SJCRH30 (cell line): ENCODE measurements around the gene EPHA6. TPM values are rescaled to one million over a fixed set of nuclear protein-coding genes. Genes with fewer than 3 reads are reported as not detected.
"Not testable (repeated sequence)": the region's sequence is repeated elsewhere in the genome, so short reads cannot be mapped to it uniquely, and the experiment has no call there.

Source experiments
- DNase-seq, 2 experiments: peaks; one replicate each; pipeline ENCODE4 v3.0.0-alpha.2; 2015 to 2020
- H3K27ac ChIP-seq: fragments of 250-450 bp; sonication (Bioruptor Pico); 2 replicates; pipeline ENCODE4 v1.5.1; 2020; ENCODE audit warnings: mild to moderate bottlenecking, moderate library complexity
- H3K27me3 ChIP-seq: fragments of 250-450 bp; sonication (Bioruptor Pico); 2 replicates; pipeline ENCODE4 v1.5.1; 2020; ENCODE audit warnings: mild to moderate bottlenecking, moderate library complexity
- H3K36me3 ChIP-seq: fragments of 250-450 bp; sonication (Bioruptor Pico); 2 replicates; pipeline ENCODE4 v1.5.1; 2020; ENCODE audit warnings: mild to moderate bottlenecking, moderate library complexity
- H3K4me1 ChIP-seq: fragments of 250-450 bp; sonication (Bioruptor Pico); 2 replicates; pipeline ENCODE4 v1.5.1; 2020; ENCODE audit warnings: mild to moderate bottlenecking, moderate library complexity
- H3K4me3 ChIP-seq: fragments of 250-450 bp; sonication (Bioruptor Pico); 2 replicates; pipeline ENCODE4 v1.5.1; 2020; ENCODE audit warnings: mild to moderate bottlenecking, moderate library complexity
- H3K9me3 ChIP-seq: fragments of 250-450 bp; sonication (Bioruptor Pico); replicated peaks from 2 replicates; pipeline ENCODE4 v1.5.1; 2020; ENCODE audit warnings: mild to moderate bottlenecking, moderate library complexity
- total RNA-seq: library from RNA; depleted of rRNA; stranded (reverse); fragments of >200 nt; shearing (Covaris generic); gene quantifications from 2 replicates; pipeline ENCODE4 v1.2.3, GENCODE V29; 2014

Gene EPHA6
- total RNA-seq, 1 experiment from 2014 or later: not detected

DNA sequence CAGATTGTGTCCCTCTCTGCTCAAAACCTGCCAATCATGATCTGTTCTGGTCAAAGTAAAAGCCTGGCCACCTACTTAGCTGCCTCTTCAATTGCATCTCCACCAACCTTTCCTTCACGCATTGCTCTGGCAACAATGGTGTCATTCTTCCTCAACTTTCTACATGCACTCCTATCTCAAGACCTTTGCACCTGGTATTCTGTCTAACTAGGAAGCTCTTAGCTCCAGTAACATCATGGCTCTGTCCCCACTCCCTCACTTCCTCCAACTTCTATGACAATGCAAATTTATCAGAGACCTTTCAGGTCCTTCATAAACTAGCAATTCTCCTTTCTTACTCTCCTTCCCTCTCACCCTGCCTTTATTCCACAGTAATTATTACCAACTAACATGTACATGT is 682.7 kb downstream of the EPHA6 start:
- Histone ChIP-seq H3K36me3 (no peaks in the 10 kb centered on the region), H3K4me1 (no peaks in the 10 kb centered on the region), H3K9me3 (no peaks in the 10 kb centered on the region), H3K27ac (no peak overlapping the region), H3K4me3 (no peak overlapping the region), H3K27me3 (no peaks in the 10 kb centered on the region)
- no peak for DNase-seq

- Histone ChIP-seq H3K4me3 (no peak overlapping the region), H3K36me3 (no peaks in the 10 kb centered on the region), H3K27ac (no peak overlapping the region), H3K9me3 (no peaks in the 10 kb centered on the region), H3K27me3 (no peaks in the 10 kb centered on the region), H3K4me1 (no peaks in the 10 kb centered on the region)
- DNase-seq: no peak
Measured at GRCh38 chr3:97504463-97504862, 690.1 kb downstream of the EPHA6 start.

DNA sequence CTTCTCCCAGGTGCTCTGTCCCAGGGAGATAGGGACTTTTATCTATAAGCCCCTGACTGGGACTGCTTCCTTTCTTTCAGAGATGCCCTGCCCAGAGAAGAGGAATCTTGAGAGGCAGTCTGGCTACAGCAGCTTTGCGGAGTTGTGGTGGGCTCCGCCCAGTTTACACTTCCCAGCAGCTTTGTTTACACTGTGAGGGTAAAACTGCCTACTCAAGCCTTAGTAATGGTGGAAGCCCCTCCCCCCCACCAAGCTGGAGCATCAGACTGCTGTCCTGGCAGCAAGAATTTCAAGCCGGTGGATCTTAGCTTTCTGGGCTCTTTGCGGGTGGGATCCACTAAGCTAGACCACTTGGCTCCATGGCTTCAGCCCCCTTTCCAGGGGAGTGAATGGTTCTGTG is 696.4 kb downstream of the EPHA6 start:
- no peak for DNase-seq
- Histone ChIP-seq H3K9me3 (no peaks in the 10 kb centered on the region), H3K27me3 (no peaks in the 10 kb centered on the region), H3K4me1 (no peaks in the 10 kb centered on the region), H3K4me3 (no peak overlapping the region), H3K27ac (no peak overlapping the region), H3K36me3 (no peaks in the 10 kb centered on the region)

GRCh38 chr3:97515076-97515475 is 700.7 kb downstream of the EPHA6 start:
- Histone ChIP-seq H3K36me3 (no peaks in the 10 kb centered on the region), H3K27me3 (no peaks in the 10 kb centered on the region), H3K4me1 (no peaks in the 10 kb centered on the region), H3K27ac (no peak overlapping the region), H3K9me3 (no peaks in the 10 kb centered on the region), H3K4me3 (no peak overlapping the region)
- no peak for DNase-seq

DNA sequence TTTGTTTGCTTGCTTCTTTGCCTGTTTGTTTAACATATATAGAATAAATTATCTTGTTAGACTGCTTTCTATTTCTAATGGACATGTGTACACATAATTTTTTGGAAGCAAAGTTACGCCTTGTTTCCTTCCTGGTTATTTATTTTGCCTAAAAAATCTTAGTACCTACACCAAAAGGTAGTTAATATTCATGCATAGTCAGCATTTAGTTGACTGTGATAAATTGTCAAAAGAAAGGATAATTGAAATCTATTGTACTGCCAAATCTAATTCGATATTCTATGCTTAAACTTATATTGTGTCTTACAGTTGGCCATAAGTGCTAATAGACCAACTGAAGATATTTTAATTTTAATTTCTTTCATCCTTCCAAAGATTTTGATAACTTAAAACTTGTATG is 716.3 kb downstream of the EPHA6 start:
- no peaks in the 10 kb centered on the region for H3K27me3 ChIP-seq
- DNase-seq: no peak
- no peaks in the 10 kb centered on the region for H3K36me3 ChIP-seq
- H3K9me3 ChIP-seq: no peaks in the 10 kb centered on the region
- no peak overlapping the region for H3K27ac ChIP-seq
- no peaks in the 10 kb centered on the region for H3K4me1 ChIP-seq
- H3K4me3 ChIP-seq: no peak overlapping the region

GRCh38 chr3:97547573-97547972 is 733.2 kb downstream of the EPHA6 start:
- H3K4me3 ChIP-seq, H3K9me3 ChIP-seq, H3K36me3 ChIP-seq, H3K27ac ChIP-seq, H3K27me3 ChIP-seq, DNase-seq, H3K4me1 ChIP-seq: not testable (repeated sequence)

DNA sequence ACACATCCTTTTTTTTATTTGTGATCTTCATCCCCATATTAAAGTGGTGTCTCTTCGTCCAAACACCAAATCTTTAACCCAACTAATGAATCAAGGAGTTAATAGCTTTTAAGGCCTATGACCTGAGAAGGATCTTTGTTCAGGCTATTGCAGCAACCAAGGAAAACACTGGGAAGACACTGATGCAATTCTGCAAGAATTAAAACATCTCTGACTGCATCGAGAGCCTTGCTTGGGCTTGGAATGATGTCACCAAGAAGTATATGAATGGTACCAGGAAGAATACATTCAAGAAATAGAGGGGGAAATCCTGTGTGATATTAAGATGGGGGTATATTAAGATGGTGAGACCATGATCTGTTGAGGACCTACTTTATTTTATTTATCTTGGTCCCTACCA is 736.0 kb downstream of the EPHA6 start:
- no peak overlapping the region for H3K27ac ChIP-seq
- H3K27me3 ChIP-seq: no peaks in the 10 kb centered on the region
- H3K4me3 ChIP-seq: no peak overlapping the region
- no peaks in the 10 kb centered on the region for H3K36me3 ChIP-seq
- no peaks in the 10 kb centered on the region for H3K4me1 ChIP-seq
- H3K9me3 ChIP-seq: no peaks in the 10 kb centered on the region
- DNase-seq: no peak

DNA sequence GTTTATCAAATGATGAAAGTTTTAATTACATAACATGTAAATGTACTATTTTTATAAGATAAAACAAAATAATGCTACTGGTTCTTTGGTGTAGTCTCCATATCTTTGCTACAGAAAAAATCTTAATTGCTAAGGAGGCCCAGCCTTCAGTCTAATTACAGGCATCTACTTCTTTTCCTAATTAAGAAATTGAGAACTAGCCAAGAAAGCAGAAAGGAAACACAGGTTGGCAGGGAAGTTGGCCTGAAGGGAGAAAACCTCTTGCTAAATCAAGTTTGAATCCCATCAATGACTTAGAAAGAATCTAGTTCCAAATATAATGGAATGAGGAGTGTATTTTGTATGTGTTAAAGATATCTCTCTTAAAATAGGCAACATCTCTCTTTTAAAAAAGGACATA is 737.8 kb downstream of the EPHA6 start:
- no peaks in the 10 kb centered on the region for H3K4me1 ChIP-seq
- no peaks in the 10 kb centered on the region for H3K36me3 ChIP-seq
- no peak overlapping the region for H3K27ac ChIP-seq
- H3K27me3 ChIP-seq: no peaks in the 10 kb centered on the region
- no peak for DNase-seq
- no peaks in the 10 kb centered on the region for H3K9me3 ChIP-seq
- no peak overlapping the region for H3K4me3 ChIP-seq

DNA sequence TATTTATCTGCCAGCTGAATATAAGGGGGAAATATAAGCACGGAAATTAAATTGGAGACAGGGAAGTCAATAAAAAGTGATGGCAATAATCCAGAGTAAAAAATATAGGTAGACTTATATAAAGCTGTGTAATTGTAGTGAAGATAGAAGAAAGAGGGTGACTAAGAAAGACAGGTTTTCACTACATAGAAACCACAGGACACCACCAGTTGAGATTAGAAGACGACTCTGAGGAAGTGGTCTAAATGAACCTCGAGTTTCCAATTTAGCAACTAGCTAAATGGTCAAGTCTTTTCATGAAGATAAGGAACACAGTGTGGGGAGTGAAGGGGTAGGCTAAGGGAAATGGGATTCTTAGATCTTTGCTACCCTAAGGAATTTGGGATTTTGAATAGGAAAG is 761.3 kb downstream of the EPHA6 start:
- H3K27ac ChIP-seq: no peak overlapping the region
- no peak for DNase-seq
- H3K4me3 ChIP-seq: no peak overlapping the region
- no peaks in the 10 kb centered on the region for H3K9me3 ChIP-seq
- no peaks in the 10 kb centered on the region for H3K36me3 ChIP-seq
- H3K4me1 ChIP-seq: no peaks in the 10 kb centered on the region
- H3K27me3 ChIP-seq: no peaks in the 10 kb centered on the region

DNA sequence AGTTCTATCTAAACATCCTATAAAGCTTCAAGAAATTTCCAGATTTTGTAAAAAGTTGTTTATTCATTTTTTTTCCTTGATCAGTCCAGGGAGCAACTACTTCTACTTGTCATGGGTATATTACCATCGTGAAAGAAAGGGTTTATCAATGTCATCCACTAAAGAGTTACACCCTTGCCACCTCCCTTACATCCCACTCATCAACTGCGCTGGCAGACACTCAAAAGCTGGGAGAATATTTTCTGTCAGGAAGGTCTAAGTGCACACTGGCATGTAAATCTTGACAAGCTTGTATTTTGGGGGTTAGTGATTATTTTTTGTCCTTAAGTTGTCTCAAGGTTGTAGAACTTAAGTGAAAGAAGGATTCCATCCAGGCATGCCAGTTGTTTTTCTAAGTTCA is 761.8 kb downstream of the EPHA6 start:
- H3K4me1 ChIP-seq: no peaks in the 10 kb centered on the region
- H3K36me3 ChIP-seq: no peaks in the 10 kb centered on the region
- H3K27ac ChIP-seq: no peak overlapping the region
- H3K9me3 ChIP-seq: no peaks in the 10 kb centered on the region
- H3K27me3 ChIP-seq: no peaks in the 10 kb centered on the region
- no peak for DNase-seq
- H3K4me3 ChIP-seq: no peak overlapping the region

- Histone ChIP-seq H3K9me3 (no peaks in the 10 kb centered on the region), H3K27me3 (no peaks in the 10 kb centered on the region), H3K27ac (no peak overlapping the region), H3K4me1 (no peaks in the 10 kb centered on the region), H3K4me3 (no peak overlapping the region), H3K36me3 (no peaks in the 10 kb centered on the region)
- DNase-seq: no peak
Measured at GRCh38 chr3:97579365-97579764, 765.0 kb downstream of the EPHA6 start.

DNA sequence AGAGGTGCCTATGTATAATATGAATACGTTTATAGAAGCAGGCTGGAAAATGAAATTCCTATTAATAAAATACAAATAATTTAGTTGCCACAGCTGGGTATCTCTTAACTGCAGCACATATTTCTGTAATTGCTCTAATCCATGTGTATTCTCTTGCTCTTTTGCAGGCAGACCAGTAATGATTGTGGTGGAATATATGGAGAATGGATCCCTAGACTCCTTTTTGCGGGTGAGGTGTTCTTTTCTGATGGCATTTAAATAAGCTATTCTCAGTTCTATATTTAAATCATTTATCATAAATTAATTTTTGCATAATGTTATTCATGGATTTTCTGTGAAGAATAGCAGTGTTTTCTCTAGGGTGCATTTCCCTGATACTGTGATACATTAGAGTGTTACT is 796.2 kb downstream of the EPHA6 start:
- no peak for DNase-seq
- Histone ChIP-seq H3K27me3 (no peaks in the 10 kb centered on the region; the same call in 1 of the 2 replicates), H3K27ac (no peak overlapping the region), H3K9me3 (no peaks in the 10 kb centered on the region), H3K4me1 (no peaks in the 10 kb centered on the region), H3K36me3 (no peaks in the 10 kb centered on the region), H3K4me3 (no peak overlapping the region)

- no peak for DNase-seq
- H3K27ac ChIP-seq: no peak overlapping the region
- H3K9me3 ChIP-seq: no peaks in the 10 kb centered on the region
- H3K36me3 ChIP-seq: no peaks in the 10 kb centered on the region
- no peaks in the 10 kb centered on the region for H3K4me1 ChIP-seq
- H3K4me3 ChIP-seq: no peak overlapping the region
- H3K27me3 ChIP-seq: no peaks in the 10 kb centered on the region
Measured at GRCh38 chr3:97612632-97613031, 798.2 kb downstream of the EPHA6 start.

DNA sequence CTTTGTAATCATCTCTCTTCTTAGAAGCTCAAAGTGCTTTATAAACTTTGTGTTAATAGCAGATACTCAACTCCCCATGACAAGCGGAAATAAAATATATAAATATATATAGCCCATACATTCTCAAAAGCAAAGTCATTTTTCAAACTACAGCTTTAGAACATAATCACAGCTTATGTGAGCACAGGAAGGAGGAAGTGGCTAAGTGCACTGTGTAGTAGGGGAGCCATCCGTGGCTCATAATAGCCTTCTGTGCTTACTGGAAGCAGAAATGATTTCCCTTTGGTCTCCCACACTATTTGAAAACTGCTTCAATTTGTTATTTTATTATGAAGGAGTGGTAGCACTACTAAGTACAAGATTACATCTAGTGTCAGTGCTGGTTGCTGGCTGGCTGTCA is 798.7 kb downstream of the EPHA6 start:
- Histone ChIP-seq H3K4me1 (no peaks in the 10 kb centered on the region), H3K27ac (no peak overlapping the region), H3K9me3 (no peaks in the 10 kb centered on the region), H3K4me3 (no peak overlapping the region), H3K27me3 (no peaks in the 10 kb centered on the region), H3K36me3 (no peaks in the 10 kb centered on the region)
- DNase-seq: no peak

- H3K9me3 ChIP-seq, H3K27ac ChIP-seq, H3K4me1 ChIP-seq, H3K36me3 ChIP-seq, H3K27me3 ChIP-seq, DNase-seq, H3K4me3 ChIP-seq: not testable (repeated sequence)
Measured at GRCh38 chr3:97620514-97620913, 806.1 kb downstream of the EPHA6 start.

DNA sequence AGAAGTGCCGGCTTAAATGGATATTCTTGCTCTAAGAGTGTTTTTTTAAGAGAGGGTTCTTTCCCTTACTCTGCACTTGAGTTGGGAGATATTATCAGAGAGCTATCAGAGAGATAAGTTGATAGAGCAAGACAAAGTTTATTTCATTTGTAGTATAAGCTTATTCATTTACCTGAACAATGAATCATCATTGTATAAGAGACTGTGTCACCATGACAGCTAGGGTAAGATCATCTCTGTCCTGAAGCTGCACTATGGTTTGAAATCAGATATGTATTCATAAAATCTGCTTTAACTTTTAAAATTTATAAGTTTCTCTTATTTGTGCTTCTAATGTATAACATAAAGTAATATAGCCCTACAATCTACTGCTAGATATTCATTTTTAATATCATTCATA is 822.1 kb downstream of the EPHA6 start:
- H3K27ac ChIP-seq: no peak overlapping the region
- DNase-seq: no peak
- H3K4me3 ChIP-seq: no peak overlapping the region
- H3K4me1 ChIP-seq: no peaks in the 10 kb centered on the region
- H3K9me3 ChIP-seq: no peaks in the 10 kb centered on the region
- H3K36me3 ChIP-seq: no peaks in the 10 kb centered on the region
- no peaks in the 10 kb centered on the region for H3K27me3 ChIP-seq

DNA sequence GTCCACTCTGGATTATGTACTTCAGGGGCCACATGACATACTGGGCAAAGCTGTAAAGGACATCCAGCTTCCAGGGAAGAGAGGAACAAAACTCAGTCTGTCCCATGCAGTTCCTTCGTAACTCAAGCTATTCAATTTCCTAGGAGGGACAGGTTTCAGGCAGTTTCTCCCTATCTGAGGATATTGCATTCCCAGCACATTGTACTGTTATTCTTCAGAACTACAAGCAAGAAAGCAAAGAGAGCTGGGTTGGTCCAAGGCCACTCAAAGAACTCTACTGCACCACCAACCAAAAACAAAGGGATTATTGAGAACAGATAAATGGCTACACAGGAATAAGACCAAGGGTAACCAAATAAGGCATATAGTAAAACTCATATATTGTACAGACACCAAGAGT is 832.5 kb downstream of the EPHA6 start:
- Histone ChIP-seq H3K4me1 (no peaks in the 10 kb centered on the region), H3K9me3 (no peaks in the 10 kb centered on the region), H3K27ac (no peak overlapping the region), H3K27me3 (no peaks in the 10 kb centered on the region), H3K4me3 (no peak overlapping the region), H3K36me3 (no peaks in the 10 kb centered on the region; the same call in 1 of the 2 replicates)
- DNase-seq: no peak
